Osteocyte (in vitro differentiated cells): ENCODE data around the gene PDCD1. TPM values are rescaled to one million over a fixed set of nuclear protein-coding genes. Genes with fewer than 3 reads are reported as not detected.

Experiments
- DNase-seq: peaks from one replicate; pipeline ENCODE4 v3.0.0; 2021; ENCODE audit warnings: mixed read lengths; ENCODE audit not compliant: unreplicated experiment; ENCODE audit errors: extremely low spot score
- H3K27ac Mint-ChIP-seq: one replicate; pipeline ENCODE4 v1.8.0; 2021; ENCODE audit warnings: mild to moderate bottlenecking, mixed read lengths; ENCODE audit not compliant: unreplicated experiment
- H3K27me3 Mint-ChIP-seq: one replicate; pipeline ENCODE4 v1.8.0; 2021; ENCODE audit warnings: mixed read lengths; ENCODE audit not compliant: unreplicated experiment
- H3K36me3 Mint-ChIP-seq: one replicate; pipeline ENCODE4 v1.8.0; 2021; ENCODE audit warnings: mixed read lengths; ENCODE audit not compliant: unreplicated experiment
- H3K4me1 Mint-ChIP-seq: one replicate; pipeline ENCODE4 v1.8.0; 2021; ENCODE audit warnings: mixed read lengths; ENCODE audit not compliant: unreplicated experiment
- H3K4me3 Mint-ChIP-seq: one replicate; pipeline ENCODE4 v1.8.0; 2021; ENCODE audit warnings: mild to moderate bottlenecking, moderate library complexity, mixed read lengths; ENCODE audit not compliant: unreplicated experiment
- H3K9me3 Mint-ChIP-seq: one replicate; pipeline ENCODE4 v1.8.0; 2021; ENCODE audit warnings: mixed read lengths; ENCODE audit not compliant: unreplicated experiment
- total RNA-seq: library from RNA; stranded (reverse); gene quantifications from 2 replicates; pipeline ENCODE4 v1.2.1, GENCODE V29; 2021
- TF ChIP-seq, protein P1 (sequence below): fragments of 200-600 bp; sonication (generic); IDR thresholded peaks from 2 replicates; pipeline ENCODE4 v1.5.0; 2021; ENCODE audit warnings: antibody characterized with exemption, mild to moderate bottlenecking, moderate library complexity

The PDCD1 gene
- total RNA-seq, 1 donor from 2014 or later: not detected

DNA sequence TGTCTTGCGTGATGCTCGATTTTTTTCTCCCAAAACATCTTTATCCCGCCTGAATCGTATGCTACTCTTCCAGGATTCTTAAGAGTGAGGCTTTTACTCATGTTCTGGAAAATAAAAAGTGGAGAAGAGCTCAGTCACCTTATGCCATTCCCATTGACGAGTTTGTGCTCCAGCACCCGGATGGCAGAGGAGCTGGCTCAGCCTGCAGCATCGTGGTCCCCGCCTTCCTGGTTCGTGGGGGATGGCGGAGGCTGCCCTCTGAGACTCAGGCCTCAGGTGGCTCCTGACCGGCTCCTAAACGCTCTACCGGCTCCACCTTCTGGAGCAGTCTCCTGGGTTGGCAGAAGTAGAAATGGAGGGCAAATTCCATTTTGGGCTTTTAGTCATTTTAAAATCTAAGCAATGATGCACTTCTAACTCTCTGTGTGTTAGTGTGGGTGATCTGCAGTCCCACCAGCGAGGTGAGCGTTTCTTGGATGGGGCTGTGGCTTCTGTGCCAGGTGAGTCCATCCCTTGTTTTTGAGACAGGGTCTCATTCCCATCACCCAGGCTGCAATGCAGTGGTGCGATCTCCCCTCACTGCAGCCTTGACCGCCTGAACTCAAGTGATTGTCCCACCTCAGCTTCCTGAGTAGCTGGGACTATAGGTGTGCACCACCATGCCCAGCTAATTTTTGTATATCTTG is 38.7 kb upstream of the PDCD1 start:
- Mint-ChIP-seq H3K4me3 (no peak overlapping the region), H3K36me3 (no peaks in the 10 kb centered on the region), H3K9me3 (no peaks in the 10 kb centered on the region), H3K4me1 (peaks cover 15% of the 10 kb centered on the region), H3K27me3 (no peaks in the 10 kb centered on the region), H3K27ac (no peak overlapping the region)
- DNase-seq: no peak
- TF ChIP-seq, protein P1, sequence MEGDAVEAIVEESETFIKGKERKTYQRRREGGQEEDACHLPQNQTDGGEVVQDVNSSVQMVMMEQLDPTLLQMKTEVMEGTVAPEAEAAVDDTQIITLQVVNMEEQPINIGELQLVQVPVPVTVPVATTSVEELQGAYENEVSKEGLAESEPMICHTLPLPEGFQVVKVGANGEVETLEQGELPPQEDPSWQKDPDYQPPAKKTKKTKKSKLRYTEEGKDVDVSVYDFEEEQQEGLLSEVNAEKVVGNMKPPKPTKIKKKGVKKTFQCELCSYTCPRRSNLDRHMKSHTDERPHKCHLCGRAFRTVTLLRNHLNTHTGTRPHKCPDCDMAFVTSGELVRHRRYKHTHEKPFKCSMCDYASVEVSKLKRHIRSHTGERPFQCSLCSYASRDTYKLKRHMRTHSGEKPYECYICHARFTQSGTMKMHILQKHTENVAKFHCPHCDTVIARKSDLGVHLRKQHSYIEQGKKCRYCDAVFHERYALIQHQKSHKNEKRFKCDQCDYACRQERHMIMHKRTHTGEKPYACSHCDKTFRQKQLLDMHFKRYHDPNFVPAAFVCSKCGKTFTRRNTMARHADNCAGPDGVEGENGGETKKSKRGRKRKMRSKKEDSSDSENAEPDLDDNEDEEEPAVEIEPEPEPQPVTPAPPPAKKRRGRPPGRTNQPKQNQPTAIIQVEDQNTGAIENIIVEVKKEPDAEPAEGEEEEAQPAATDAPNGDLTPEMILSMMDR: no peak

DNA sequence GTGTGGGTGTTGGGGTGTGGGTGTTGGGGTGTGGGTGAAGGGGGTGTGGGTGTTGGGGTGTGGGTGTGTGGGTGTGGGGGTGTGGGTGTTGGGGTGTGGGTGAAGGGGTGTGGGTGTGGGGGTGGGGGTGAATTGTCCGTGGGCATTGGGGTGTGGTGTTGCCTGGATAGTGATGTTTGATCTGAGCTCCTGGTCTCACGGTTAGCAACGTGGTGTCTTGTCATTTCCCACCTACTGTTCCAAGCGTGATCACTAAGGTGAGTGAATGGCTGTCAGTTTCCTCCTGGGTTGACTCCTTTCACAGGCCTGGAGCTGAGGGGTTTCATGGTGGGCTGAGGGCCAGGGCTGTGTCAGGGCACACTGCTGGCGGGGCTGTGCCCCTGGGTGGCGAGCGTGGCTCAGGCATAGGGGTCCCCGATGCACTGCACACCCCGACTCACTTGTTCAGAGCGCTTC is 38.1 kb upstream of the PDCD1 start:
- Mint-ChIP-seq H3K4me1 (peaks cover 15% of the 10 kb centered on the region), H3K4me3 (no peak overlapping the region), H3K36me3 (no peaks in the 10 kb centered on the region), H3K27ac (no peak overlapping the region), H3K27me3 (no peaks in the 10 kb centered on the region), H3K9me3 (no peaks in the 10 kb centered on the region)
- TF ChIP-seq, protein P1: no peak
- no peak for DNase-seq

DNA sequence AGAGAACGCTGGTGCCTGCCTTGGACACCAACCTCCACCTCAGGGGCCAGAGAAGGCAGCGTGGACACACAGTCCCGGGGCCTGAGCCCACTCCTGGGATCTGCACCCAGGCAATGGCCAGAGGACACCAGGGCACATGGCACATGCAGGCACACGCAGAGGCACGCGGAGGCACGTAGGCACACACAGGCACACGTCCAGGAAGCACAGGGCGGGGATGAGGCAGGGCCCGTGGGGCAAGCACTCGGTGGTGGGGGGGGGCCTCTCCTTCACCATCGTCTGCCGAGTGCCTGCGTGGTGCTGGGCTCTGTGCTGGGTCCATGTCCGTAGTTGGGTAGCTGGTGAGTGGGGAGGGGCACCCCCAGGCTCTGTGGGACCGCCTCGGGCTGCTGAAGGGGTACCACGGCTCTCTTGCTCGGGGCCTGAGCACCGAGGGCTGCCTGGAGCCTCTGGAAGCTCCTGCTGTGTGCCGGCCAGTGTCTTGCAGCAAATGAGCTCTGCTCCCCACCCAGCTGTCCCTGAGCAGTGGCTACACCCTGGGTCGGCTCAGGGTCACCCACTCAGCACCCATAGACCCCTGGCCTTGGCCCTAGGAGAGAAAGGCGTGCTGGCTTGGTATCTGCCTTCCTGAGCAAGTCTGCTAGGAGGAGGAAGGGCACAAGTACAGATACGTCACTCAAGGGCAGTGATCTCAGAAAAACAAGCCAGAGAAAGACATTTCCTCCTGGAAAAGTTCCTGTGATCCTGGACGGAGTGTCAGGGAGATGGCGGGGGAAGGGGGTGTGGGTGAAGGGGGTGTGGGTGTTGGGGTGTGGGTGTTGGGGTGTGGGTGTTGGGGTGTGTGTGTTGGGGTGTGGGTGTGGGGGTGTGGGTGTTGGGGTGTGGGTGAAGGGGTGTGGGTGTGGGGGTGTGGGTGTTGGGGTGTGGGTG is 37.3 kb upstream of the PDCD1 start:
- H3K27ac Mint-ChIP-seq: no peak overlapping the region
- no peaks in the 10 kb centered on the region for H3K36me3 Mint-ChIP-seq
- peaks cover 15% of the 10 kb centered on the region for H3K4me1 Mint-ChIP-seq
- H3K9me3 Mint-ChIP-seq: no peaks in the 10 kb centered on the region
- no peak for DNase-seq
- no peak overlapping the region for H3K4me3 Mint-ChIP-seq
- no peaks in the 10 kb centered on the region for H3K27me3 Mint-ChIP-seq
- TF ChIP-seq, protein P1: no peak

DNA sequence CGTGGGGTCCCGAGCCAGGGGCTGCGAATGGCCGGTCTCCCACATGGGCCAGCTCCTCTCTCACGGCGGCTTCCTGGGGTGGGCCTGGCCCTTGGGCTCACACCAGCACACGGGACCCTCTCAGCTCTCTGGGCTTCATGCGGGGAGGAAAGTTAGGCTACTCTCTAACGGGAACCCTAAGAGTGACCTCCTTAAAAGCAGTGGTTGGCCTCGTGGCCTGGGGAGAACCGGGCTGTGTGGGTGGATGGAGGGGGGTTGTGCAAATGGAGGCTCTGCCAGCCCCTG is 36.7 kb upstream of the PDCD1 start:
- Mint-ChIP-seq H3K4me3 (no peak overlapping the region), H3K27me3 (no peaks in the 10 kb centered on the region), H3K36me3 (no peaks in the 10 kb centered on the region), H3K4me1 (peaks cover 15% of the 10 kb centered on the region), H3K27ac (no peak overlapping the region), H3K9me3 (no peaks in the 10 kb centered on the region)
- TF ChIP-seq, protein P1: no peak
- DNase-seq: no peak
